HUES6 (cell line): ENCODE measurements around the gene FLRT1.

Source experiments
- H3K27ac ChIP-seq: 2 replicates; pipeline ENCODE4 v1.7.0; 2013; ENCODE audit warnings: low read depth, mild to moderate bottlenecking, low read length, inconsistent platforms
- H3K27me3 ChIP-seq: 2 replicates; pipeline ENCODE4 v1.6.1; 2013; ENCODE audit warnings: low read length; ENCODE audit not compliant: control insufficient read depth, insufficient read depth
- H3K36me3 ChIP-seq: 2 replicates; pipeline ENCODE4 v1.6.1; 2013; ENCODE audit warnings: low read length; ENCODE audit not compliant: control insufficient read depth, insufficient read depth
- H3K4me1 ChIP-seq: 2 replicates; pipeline ENCODE4 v1.6.1; 2013; ENCODE audit warnings: low read length; ENCODE audit not compliant: control insufficient read depth, insufficient read depth
- H3K4me3 ChIP-seq: 2 replicates; pipeline ENCODE4 v1.5.1; 2013; ENCODE audit warnings: low read depth, low read length
- H3K9ac ChIP-seq: one replicate; pipeline ENCODE4 v1.6.1; 2013; ENCODE audit warnings: mild to moderate bottlenecking, low read length
- H3K9me3 ChIP-seq: 2 replicates; pipeline ENCODE4 v1.6.1; 2013; ENCODE audit warnings: low read depth, low read length; ENCODE audit not compliant: control insufficient read depth, insufficient read depth

The FLRT1 gene

GRCh38 chr11:63998558-63999348 lies 37.0 kb upstream of the FLRT1 start:
- H3K36me3 ChIP-seq: peaks cover 38% of the 10 kb centered on the region
- H3K27ac ChIP-seq: no peak overlapping the region
- peaks cover 14% of the 10 kb centered on the region; the same call in 1 of the 2 replicates for H3K4me1 ChIP-seq
- peaks cover 32% of the 10 kb centered on the region for H3K27me3 ChIP-seq
- H3K9me3 ChIP-seq: no peaks in the 10 kb centered on the region
- H3K9ac ChIP-seq: peak overlapping the region; percentile 49
- H3K4me3 ChIP-seq: peak overlapping the region; percentile 65

- Histone ChIP-seq H3K27ac (no peak overlapping the region), H3K36me3 (peaks cover 36% of the 10 kb centered on the region), H3K9me3 (no peaks in the 10 kb centered on the region), H3K4me1 (peaks cover 14% of the 10 kb centered on the region; the same call in 1 of the 2 replicates), H3K4me3 (peak overlapping the region; percentile 65), H3K27me3 (peaks cover 35% of the 10 kb centered on the region), H3K9ac (peak overlapping the region; percentile 8)
These were observed 36.2 kb upstream of the FLRT1 start for GRCh38 chr11:63999349-64000025.

GRCh38 chr11:64000026-64000739 lies 35.5 kb upstream of the FLRT1 start:
- Histone ChIP-seq H3K27me3 (peaks cover 36% of the 10 kb centered on the region), H3K9me3 (no peaks in the 10 kb centered on the region), H3K4me1 (peaks cover 14% of the 10 kb centered on the region; the same call in 1 of the 2 replicates), H3K9ac (peak overlapping the region; percentile 8), H3K4me3 (peak overlapping the region; percentile 65), H3K36me3 (peaks cover 30% of the 10 kb centered on the region), H3K27ac (no peak overlapping the region)

GRCh38 chr11:64000740-64001483 lies 34.8 kb upstream of the FLRT1 start:
- Histone ChIP-seq H3K27ac (no peak overlapping the region), H3K9ac (no peak overlapping the region), H3K9me3 (no peaks in the 10 kb centered on the region), H3K4me3 (peak overlapping the region; percentile 47; the same call in 1 of the 2 replicates), H3K27me3 (peaks cover 43% of the 10 kb centered on the region), H3K4me1 (peaks cover 14% of the 10 kb centered on the region; the same call in 1 of the 2 replicates), H3K36me3 (peaks cover 24% of the 10 kb centered on the region)

GRCh38 chr11:64001484-64002420 lies 34.0 kb upstream of the FLRT1 start:
- Histone ChIP-seq H3K9me3 (no peaks in the 10 kb centered on the region), H3K4me3 (no peak overlapping the region), H3K9ac (no peak overlapping the region), H3K36me3 (peaks cover 15% of the 10 kb centered on the region), H3K27ac (no peak overlapping the region), H3K4me1 (peaks cover 15% of the 10 kb centered on the region), H3K27me3 (peaks cover 52% of the 10 kb centered on the region)

GRCh38 chr11:64003807-64004589 lies 31.7 kb upstream of the FLRT1 start:
- Histone ChIP-seq H3K4me1 (peaks cover 16% of the 10 kb centered on the region), H3K9me3 (no peaks in the 10 kb centered on the region), H3K36me3 (no peaks in the 10 kb centered on the region), H3K9ac (no peak overlapping the region), H3K27ac (no peak overlapping the region), H3K4me3 (no peak overlapping the region), H3K27me3 (peaks cover 74% of the 10 kb centered on the region)

GRCh38 chr11:64004590-64004984 lies 31.1 kb upstream of the FLRT1 start:
- Histone ChIP-seq H3K4me3 (no peak overlapping the region), H3K27me3 (peaks cover 80% of the 10 kb centered on the region), H3K9me3 (no peaks in the 10 kb centered on the region), H3K9ac (no peak overlapping the region), H3K36me3 (no peaks in the 10 kb centered on the region), H3K4me1 (peaks cover 17% of the 10 kb centered on the region), H3K27ac (no peak overlapping the region)

GRCh38 chr11:64005691-64006090 lies 30.0 kb upstream of the FLRT1 start:
- peaks cover 89% of the 10 kb centered on the region for H3K27me3 ChIP-seq
- no peak overlapping the region for H3K4me3 ChIP-seq
- H3K36me3 ChIP-seq: no peaks in the 10 kb centered on the region

GRCh38 chr11:64006398-64006797 lies 29.3 kb upstream of the FLRT1 start:
- no peak overlapping the region for H3K4me3 ChIP-seq
- peaks cover 17% of the 10 kb centered on the region for H3K4me1 ChIP-seq
- H3K27ac ChIP-seq: no peak overlapping the region
- H3K9me3 ChIP-seq: no peaks in the 10 kb centered on the region
- no peak overlapping the region for H3K9ac ChIP-seq
- H3K27me3 ChIP-seq: peaks cover 89% of the 10 kb centered on the region
- no peaks in the 10 kb centered on the region for H3K36me3 ChIP-seq

More at GRCh38 chr11:64005691-64006090, 30.0 kb upstream of the FLRT1 start:
- no peak overlapping the region for H3K9ac ChIP-seq
- peaks cover 17% of the 10 kb centered on the region for H3K4me1 ChIP-seq
- no peaks in the 10 kb centered on the region for H3K9me3 ChIP-seq
- H3K27ac ChIP-seq: no peak overlapping the region
